ENCODE results near the gene RYR3. TPM values are rescaled to one million over a fixed set of nuclear protein-coding genes. Genes with fewer than 3 reads are reported as not detected.

Gene RYR3
- total RNA-seq, 1 donor from 2014 or later: 1.5 TPM

GRCh38 chr15:33701304-33701696, 390.5 kb downstream of the RYR3 start:
- no peaks in the 10 kb centered on the region for H3K36me3 Mint-ChIP-seq (ENCODE audit: low read depth, unreplicated experiment)
- FAIRE-seq: no peak
- H3K4me1 Mint-ChIP-seq (ENCODE audit: low read depth, unreplicated experiment): no peaks in the 10 kb centered on the region
- Histone ChIP-seq H3K9ac (ENCODE audit: low read length) (no peak overlapping the region), H3K27me3 (ENCODE audit: insufficient read depth, low read length) (peaks cover 15% of the 10 kb centered on the region), H3K27ac (ENCODE audit: low read depth, low read length) (no peak overlapping the region), H3K36me3 (ENCODE audit: insufficient read depth, low read length) (no peaks in the 10 kb centered on the region), H2AFZ (ENCODE audit: low read depth, low read length) (no peak overlapping the region), H3K4me2 (ENCODE audit: low read length) (no peak overlapping the region), H3K9me3 (ENCODE audit: insufficient read depth, low read depth, low read length) (no peaks in the 10 kb centered on the region), H3K79me2 (ENCODE audit: insufficient read depth, low read length) (no peaks in the 10 kb centered on the region), H4K20me1 (ENCODE audit: insufficient read depth, low read length) (no peaks in the 10 kb centered on the region), H3K4me3 (ENCODE audit: insufficient read depth, low read depth, low read length) (no peak overlapping the region), H3K4me1 (ENCODE audit: insufficient read depth, low read length) (no peaks in the 10 kb centered on the region)
- TF ChIP-seq CTCF (IDR thresholded peaks at IDR 0.05; ENCODE audit: insufficient read depth, low read depth, low read length) (no peak), EZH2 (IDR thresholded peaks at IDR 0.05; ENCODE audit: insufficient read depth, low read length) (no peak)
- no peak overlapping the region for H3K4me3 Mint-ChIP-seq (ENCODE audit: unreplicated experiment)
- no peak for DNase-seq (ENCODE audit: low read depth)
- peaks cover 19% of the 10 kb centered on the region for H3K27me3 Mint-ChIP-seq (ENCODE audit: low read depth, unreplicated experiment)
- no peak overlapping the region for H3K27ac Mint-ChIP-seq (ENCODE audit: unreplicated experiment)
- no peaks in the 10 kb centered on the region for H3K9me3 Mint-ChIP-seq (ENCODE audit: unreplicated experiment)

- Histone ChIP-seq H3K27me3 (ENCODE audit: insufficient read depth, low read length) (no peaks in the 10 kb centered on the region), H3K9me3 (ENCODE audit: insufficient read depth, low read depth, low read length) (no peaks in the 10 kb centered on the region), H3K79me2 (ENCODE audit: insufficient read depth, low read length) (no peaks in the 10 kb centered on the region), H2AFZ (ENCODE audit: low read depth, low read length) (no peak overlapping the region), H4K20me1 (ENCODE audit: insufficient read depth, low read length) (no peaks in the 10 kb centered on the region), H3K4me3 (ENCODE audit: insufficient read depth, low read depth, low read length) (no peak overlapping the region), H3K4me1 (ENCODE audit: insufficient read depth, low read length) (no peaks in the 10 kb centered on the region), H3K36me3 (ENCODE audit: insufficient read depth, low read length) (no peaks in the 10 kb centered on the region), H3K27ac (ENCODE audit: low read depth, low read length) (no peak overlapping the region), H3K9ac (ENCODE audit: low read length) (no peak overlapping the region), H3K4me2 (ENCODE audit: low read length) (no peak overlapping the region)
- FAIRE-seq: no peak
- TF ChIP-seq CTCF (IDR thresholded peaks at IDR 0.05; ENCODE audit: insufficient read depth, low read depth, low read length): no peak
- no peak for TF ChIP-seq EZH2 (IDR thresholded peaks at IDR 0.05; ENCODE audit: insufficient read depth, low read length)
- no peaks in the 10 kb centered on the region for H3K4me1 Mint-ChIP-seq (ENCODE audit: low read depth, unreplicated experiment)
- H3K4me3 Mint-ChIP-seq (ENCODE audit: unreplicated experiment): no peak overlapping the region
- H3K9me3 Mint-ChIP-seq (ENCODE audit: unreplicated experiment): peaks cover 13% of the 10 kb centered on the region
- H3K36me3 Mint-ChIP-seq (ENCODE audit: low read depth, unreplicated experiment): no peaks in the 10 kb centered on the region
- no peak for DNase-seq (ENCODE audit: low read depth)
- H3K27ac Mint-ChIP-seq (ENCODE audit: unreplicated experiment): no peak overlapping the region
- peaks cover 3% of the 10 kb centered on the region for H3K27me3 Mint-ChIP-seq (ENCODE audit: low read depth, unreplicated experiment)
Observed at GRCh38 chr15:33706173-33706572, 395.4 kb downstream of the RYR3 start.

GRCh38 chr15:33710748-33711147, 400.0 kb downstream of the RYR3 start:
- H3K4me3 Mint-ChIP-seq (ENCODE audit: unreplicated experiment): no peak overlapping the region
- DNase-seq (ENCODE audit: low read depth): no peak
- H3K36me3 Mint-ChIP-seq (ENCODE audit: low read depth, unreplicated experiment): no peaks in the 10 kb centered on the region
- no peaks in the 10 kb centered on the region for H4K20me1 ChIP-seq (ENCODE audit: insufficient read depth, low read length)
- TF ChIP-seq EZH2 (IDR thresholded peaks at IDR 0.05; ENCODE audit: insufficient read depth, low read length) (no peak), CTCF (IDR thresholded peaks at IDR 0.05; ENCODE audit: insufficient read depth, low read depth, low read length) (no peak)
- H3K36me3 ChIP-seq (ENCODE audit: insufficient read depth, low read length): no peaks in the 10 kb centered on the region
- H3K27me3 Mint-ChIP-seq (ENCODE audit: low read depth, unreplicated experiment): no peaks in the 10 kb centered on the region
- H2AFZ ChIP-seq (ENCODE audit: low read depth, low read length): no peak overlapping the region
- peaks cover 15% of the 10 kb centered on the region for H3K9me3 Mint-ChIP-seq (ENCODE audit: unreplicated experiment)
- H3K4me1 Mint-ChIP-seq (ENCODE audit: low read depth, unreplicated experiment): no peaks in the 10 kb centered on the region
- no peaks in the 10 kb centered on the region for H3K4me1 ChIP-seq (ENCODE audit: insufficient read depth, low read length)
- H3K27ac Mint-ChIP-seq (ENCODE audit: unreplicated experiment): no peak overlapping the region
- no peak for FAIRE-seq
- no peak overlapping the region for H3K9ac ChIP-seq (ENCODE audit: low read length)
- no peaks in the 10 kb centered on the region for H3K79me2 ChIP-seq (ENCODE audit: insufficient read depth, low read length)
- no peak overlapping the region for H3K4me2 ChIP-seq (ENCODE audit: low read length)
- no peaks in the 10 kb centered on the region for H3K27me3 ChIP-seq (ENCODE audit: insufficient read depth, low read length)
- H3K4me3 ChIP-seq (ENCODE audit: insufficient read depth, low read depth, low read length): no peak overlapping the region
- no peak overlapping the region for H3K27ac ChIP-seq (ENCODE audit: low read depth, low read length)
- no peaks in the 10 kb centered on the region for H3K9me3 ChIP-seq (ENCODE audit: insufficient read depth, low read depth, low read length)

Measured in astrocyte (in vitro differentiated cells and primary cell).